Activated CD4-positive, alpha-beta T cell treated with anti-CD3 and anti-CD28 coated beads for 48 hours (primary cell): ENCODE results near the gene ERC2.

Experiments used
- DNase-seq: peaks from one replicate; pipeline ENCODE4 v3.0.0-alpha.2; 2020

ERC2 gene

GRCh38 chr3:55965776-55966175, 502.5 kb downstream of the ERC2 start:
- no peak for DNase-seq

- DNase-seq: no peak
Measured at GRCh38 chr3:55964491-55964985, 503.7 kb downstream of the ERC2 start.

DNA sequence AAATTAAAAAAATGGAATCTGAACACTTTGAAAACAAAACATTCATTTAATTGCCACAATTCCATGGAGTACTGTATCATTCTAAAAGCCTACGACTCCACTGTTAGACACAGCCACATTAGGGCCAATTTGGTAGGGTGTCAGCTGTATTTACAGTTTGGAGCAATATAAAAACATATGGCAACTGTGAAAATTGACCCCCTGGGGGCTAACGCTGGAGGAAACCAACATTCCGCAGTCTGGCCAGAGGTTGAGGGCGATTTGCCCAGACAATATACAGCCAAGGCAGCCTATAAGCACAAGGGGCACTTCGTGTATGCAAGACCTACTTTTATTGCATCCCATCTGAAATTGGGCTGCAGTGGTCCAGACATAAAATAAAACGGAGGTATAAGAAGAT, 504.7 kb downstream of the ERC2 start:
- no peak for DNase-seq

DNA sequence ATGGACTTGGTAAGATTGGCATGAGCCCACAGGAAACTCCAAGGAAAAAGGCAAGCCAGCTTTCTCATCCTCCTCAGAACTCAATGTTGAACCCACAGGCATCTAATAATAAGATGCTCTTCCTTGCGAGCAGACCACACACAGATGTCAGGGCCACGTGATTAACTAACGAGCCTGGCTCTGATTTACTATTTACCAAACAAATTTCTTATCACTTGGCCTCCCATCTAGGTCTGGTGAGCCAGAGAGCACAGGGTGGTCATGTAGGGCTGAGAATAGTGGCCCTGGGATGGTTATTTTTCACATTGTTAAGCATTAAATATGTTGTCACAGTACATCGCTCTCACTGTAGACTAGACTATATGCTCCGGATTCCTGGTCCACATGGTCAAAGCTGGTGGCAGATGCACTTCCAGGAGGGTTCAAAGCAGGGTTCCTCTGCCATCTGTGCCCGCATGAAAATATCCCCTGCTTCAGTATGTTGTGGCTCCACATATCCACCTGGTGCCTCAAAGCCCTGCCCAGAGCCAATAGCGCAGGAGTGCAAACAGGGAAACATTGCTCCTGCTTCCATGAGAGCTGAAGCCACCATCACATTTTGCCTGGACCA, 508.7 kb downstream of the ERC2 start:
- no peak for DNase-seq

DNA sequence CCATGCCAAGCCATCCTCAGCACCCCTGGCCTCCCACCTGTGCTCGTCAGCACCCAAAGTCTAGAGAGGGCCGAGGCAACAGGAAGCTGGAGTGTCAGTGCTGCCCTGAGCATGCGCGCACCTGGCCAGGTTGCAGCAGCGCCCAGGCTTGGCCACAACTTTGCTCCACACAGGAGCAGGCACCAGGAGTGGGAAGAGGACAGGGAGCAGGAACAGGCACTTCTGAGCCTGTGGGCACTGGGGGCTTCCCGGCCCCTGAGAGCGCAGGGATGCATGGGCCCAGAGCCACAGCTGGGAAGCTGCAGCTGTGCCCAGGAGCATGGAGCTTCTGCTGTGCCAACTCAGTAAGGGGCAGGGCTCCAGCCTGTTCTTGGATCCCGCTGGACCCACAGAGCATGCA, 509.7 kb downstream of the ERC2 start:
- DNase-seq: no peak

GRCh38 chr3:55955891-55956477, 512.3 kb downstream of the ERC2 start:
- no peak for DNase-seq

GRCh38 chr3:55951388-55951787, 516.9 kb downstream of the ERC2 start:
- DNase-seq: no peak

GRCh38 chr3:55947406-55947805, 520.9 kb downstream of the ERC2 start:
- DNase-seq: no peak

DNA sequence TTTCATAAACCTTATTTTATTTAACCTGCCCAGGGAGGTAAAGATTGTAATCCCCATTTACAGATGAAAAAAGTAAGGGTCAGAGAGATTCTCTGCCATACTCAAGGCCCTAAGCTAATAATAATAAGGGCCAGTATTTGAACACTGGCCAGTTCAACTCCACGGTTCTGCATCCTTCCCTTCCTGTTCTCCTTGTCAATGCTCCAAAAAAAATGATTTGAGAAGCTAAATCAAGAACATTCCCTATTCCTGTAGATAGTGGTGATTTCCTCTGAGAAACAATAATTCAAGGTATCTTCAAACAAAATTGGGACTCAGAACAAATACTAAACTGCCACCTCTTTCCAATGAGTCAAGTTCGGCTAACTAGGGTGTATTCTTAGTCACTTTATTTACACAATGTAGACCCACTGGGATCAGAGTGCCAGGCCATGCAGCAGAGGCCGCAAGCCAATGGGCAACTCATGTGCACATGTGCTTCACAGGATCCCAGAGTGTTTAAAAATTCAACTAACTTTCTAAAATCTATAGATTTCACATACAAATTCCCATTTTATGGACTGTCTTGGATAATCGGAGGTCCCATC, 521.6 kb downstream of the ERC2 start:
- no peak for DNase-seq

GRCh38 chr3:55942868-55943267, 525.4 kb downstream of the ERC2 start:
- DNase-seq: no peak

DNA sequence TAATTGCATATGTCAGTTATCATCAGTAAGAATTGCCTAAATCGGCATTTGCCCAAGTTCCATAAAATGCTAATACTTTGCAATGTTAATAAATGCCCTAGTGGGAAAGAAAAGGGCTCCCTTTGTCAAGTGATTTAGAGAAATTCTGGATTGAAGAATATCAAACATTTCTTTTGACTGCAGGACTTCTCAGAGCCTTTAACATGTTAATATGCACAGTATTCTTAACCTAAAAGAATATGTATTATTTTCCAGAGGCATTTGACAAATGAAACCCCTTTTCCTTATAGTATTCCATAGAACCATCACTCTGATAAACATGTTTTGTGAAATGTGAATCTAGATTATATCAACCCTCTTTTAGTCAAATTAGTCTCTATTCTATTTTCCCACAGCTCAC, 529.0 kb downstream of the ERC2 start:
- no peak for DNase-seq

DNA sequence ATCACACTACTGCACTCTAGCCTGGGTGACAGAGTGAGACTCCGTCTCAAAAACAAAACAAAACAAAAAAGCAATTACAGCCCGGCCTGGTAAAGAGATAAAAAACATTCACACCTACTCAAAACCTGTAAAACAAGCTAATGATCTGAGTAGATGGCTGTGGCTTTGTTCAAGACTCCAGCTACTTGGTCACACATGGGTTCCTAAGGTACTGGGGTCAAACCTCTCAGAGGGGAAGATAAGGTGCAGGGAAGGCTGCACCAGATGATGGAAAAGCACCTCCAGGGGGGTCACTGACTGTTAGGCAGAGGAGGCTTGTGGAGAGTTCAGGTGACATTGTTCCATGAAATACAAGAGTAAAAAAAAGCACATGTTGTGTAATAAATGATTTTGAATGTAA, 531.0 kb downstream of the ERC2 start:
- DNase-seq: no peak

- no peak for DNase-seq
Measured at GRCh38 chr3:55936549-55937052, 531.7 kb downstream of the ERC2 start.

GRCh38 chr3:55935241-55935640, 533.0 kb downstream of the ERC2 start:
- DNase-seq: no peak

- DNase-seq: no peak
Measured at GRCh38 chr3:55934771-55935170, 533.5 kb downstream of the ERC2 start.

DNA sequence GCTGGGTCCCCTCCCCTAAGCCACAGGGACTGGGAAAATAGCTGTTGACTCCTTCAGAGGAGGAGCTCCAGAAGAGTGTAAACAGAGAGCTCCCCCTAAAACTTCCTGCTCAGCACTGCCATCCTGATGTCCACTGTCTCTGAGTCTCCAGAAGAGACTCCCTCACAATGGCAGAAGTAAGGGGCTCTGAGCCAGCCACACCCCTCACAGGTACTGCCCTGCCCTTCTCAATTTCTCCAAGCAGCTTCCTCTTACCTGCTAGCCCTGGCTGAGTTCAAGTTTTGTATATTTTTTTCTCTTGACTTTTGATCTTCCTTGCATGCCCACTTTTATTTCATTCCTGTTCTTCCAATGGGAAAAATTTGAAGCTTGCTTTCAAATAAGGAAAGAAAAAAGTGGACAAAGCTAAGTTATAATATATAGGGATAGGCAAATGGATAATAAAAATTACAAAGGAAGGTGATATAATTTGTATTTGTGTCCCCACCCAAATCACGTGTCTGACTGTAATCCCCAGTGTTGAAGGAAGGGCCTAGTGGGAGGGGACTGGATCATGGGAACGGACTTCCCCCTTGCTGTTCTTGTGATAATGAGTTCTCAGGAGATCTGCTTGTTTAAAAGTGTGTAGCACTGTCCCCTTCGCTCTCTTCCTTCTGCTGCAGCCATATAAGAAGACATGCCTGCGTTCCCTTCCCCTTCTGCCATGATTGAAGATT, 539.0 kb downstream of the ERC2 start:
- no peak for DNase-seq

DNA sequence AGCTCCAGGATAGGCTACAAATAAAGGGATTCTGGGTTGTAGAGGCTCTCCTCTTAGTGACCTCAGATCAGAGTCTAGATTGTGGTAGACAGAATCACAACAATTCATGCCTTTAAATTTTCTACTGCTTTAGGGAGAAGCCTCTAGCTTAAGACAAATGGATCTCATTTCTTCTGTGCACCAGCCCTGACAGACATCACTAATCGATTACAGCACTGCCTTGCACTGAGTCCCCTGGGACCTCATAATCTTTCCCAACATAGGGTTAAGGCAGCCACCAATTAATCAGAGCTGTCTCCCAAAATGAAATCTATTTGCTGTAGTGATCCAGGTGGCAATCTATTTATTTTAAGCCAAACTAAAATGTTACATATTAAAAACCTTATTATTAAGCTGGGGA, 544.6 kb downstream of the ERC2 start:
- no peak for DNase-seq

GRCh38 chr3:55923207-55923606, 545.1 kb downstream of the ERC2 start:
- DNase-seq: no peak

DNA sequence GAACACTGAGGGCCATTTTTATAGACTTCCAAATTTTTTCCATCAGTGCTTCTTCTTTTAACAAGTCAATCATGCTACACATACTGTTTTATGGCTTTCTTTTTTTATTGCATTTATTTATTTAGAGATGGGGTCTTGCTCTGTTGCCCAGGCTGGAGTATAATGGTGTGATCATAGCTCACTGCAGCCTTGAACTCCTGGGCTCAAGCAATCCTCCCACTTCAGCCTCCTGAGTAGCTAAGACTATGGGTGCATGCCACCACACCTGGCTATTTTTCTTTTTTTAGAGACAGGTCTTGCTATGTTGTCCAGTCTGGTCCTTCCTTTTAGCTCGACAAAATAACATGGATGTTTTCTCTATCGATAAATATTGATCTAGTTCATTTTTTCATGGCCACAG, 555.4 kb downstream of the ERC2 start:
- no peak for DNase-seq

GRCh38 chr3:55911266-55911665, 557.0 kb downstream of the ERC2 start:
- no peak for DNase-seq

- no peak for DNase-seq
Measured at GRCh38 chr3:55910543-55910942, 557.7 kb downstream of the ERC2 start.

DNA sequence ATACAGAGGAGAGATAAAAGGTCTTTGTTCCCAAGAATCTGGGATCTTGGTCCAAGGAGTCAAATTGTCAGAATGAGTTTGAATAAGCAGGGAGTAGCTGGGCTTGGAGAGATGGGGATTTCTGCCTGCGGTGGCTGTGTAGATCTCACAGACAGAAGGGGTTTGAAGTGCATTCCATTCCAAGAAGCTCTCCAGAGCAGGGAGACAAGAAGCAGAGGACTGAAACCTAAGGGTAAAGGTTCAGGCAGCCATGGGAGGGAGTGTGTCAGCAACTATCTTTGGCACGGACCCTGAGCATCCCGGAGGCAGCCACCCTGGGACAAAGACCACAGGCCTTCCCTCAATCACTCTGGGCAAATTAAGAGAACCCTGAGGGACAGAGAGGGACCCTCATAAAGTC, 558.9 kb downstream of the ERC2 start:
- no peak for DNase-seq

GRCh38 chr3:55907616-55908015, 560.7 kb downstream of the ERC2 start:
- no peak for DNase-seq

DNA sequence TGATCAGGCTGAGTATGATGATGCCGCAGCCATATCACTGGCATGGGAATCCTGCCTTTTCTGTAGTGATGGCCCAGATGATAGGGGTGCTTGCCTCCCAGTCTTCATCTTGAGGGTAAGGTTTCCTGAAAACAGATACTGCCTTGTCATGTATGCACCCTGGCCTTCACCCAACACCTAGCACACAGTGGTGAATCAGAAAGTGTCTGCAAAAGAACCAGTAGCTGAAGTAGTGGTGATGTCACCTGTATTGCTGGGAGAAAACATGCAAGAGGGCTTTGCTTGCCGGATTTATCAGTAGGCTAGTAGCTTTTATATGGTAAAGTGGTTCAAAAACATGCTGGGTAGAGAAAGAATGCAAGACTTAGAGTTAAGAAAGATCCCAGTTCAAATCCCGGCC, 561.4 kb downstream of the ERC2 start:
- DNase-seq: no peak
